Ovary (tissue), 9 donors: ENCODE measurements around the gene SLC46A1. TPM values are rescaled to one million over a fixed set of nuclear protein-coding genes. Genes with fewer than 3 reads are reported as not detected.

Source experiments
- DNase-seq, 5 donors: peaks; one replicate each; pipeline ENCODE4 v3.0.0-alpha.2; 2019 to 2020
- H3K27ac ChIP-seq, 2 donors: fragments of 200-600 bp; one replicate each; pipeline versions ENCODE4 v1.5.1 to v1.8.0; 2019 to 2022
- H3K27me3 ChIP-seq: fragments of 200-600 bp; one replicate; pipeline ENCODE4 v1.8.0; 2022
- H3K36me3 ChIP-seq: fragments of 200-600 bp; sonication (generic); one replicate; pipeline ENCODE4 v1.5.1; 2019
- H3K4me1 ChIP-seq: one replicate; pipeline ENCODE4 v1.8.1; 2013; ENCODE audit warnings: mild to moderate bottlenecking, moderate library complexity; ENCODE audit not compliant: insufficient read depth
- H3K4me3 ChIP-seq: fragments of 200-600 bp; sonication (generic); one replicate; pipeline ENCODE4 v1.5.1; 2017
- H3K9me3 ChIP-seq, 2 donors: fragments of 200-600 bp in 1 of 2; sonication (generic) in 1 of 2; one replicate each; pipeline versions ENCODE4 v1.5.1 to v1.8.1; 2013 to 2019; ENCODE audit warnings: mild to moderate bottlenecking in 1 of 2, moderate library complexity in 1 of 2
- CTCF ChIP-seq, 3 donors: fragments of 450-650 bp in 2 of 3; fragments of 200-600 bp in 1 of 3; IDR thresholded peaks; one replicate each; pipeline versions ENCODE4 v1.5.1 to v1.8.0; 2016 to 2022; ENCODE audit warnings: antibody characterized with exemption in 3 of 3, mild to moderate bottlenecking in 1 of 3
- EP300 ChIP-seq: sonication (generic); formaldehyde crosslinking; IDR thresholded peaks from one replicate; pipeline ENCODE4 v1.6.1; 2017; ENCODE audit warnings: antibody characterized with exemption
- POLR2A ChIP-seq: fragments of 450-650 bp; IDR thresholded peaks from one replicate; pipeline ENCODE4 v1.6.1; 2017; ENCODE audit warnings: antibody characterized with exemption, mild to moderate bottlenecking, moderate library complexity
- WGBS, 3 donors: extraction: QIAGEN DNeasy Blood & Tissue Kit in 1 of 3; methylation state at CpG; one replicate each; pipeline versions ENCODE4 v1.1.5 to v1.1.7; 2013 to 2017; 5-methylcytosine and 5-hydroxymethylcytosine counted together
- intact Hi-C, 4 donors: fragments of 100-400 bp; cut with DNase I; formaldehyde crosslinking; loops; one replicate each; pipeline versions ENCODE4 v1.11.0 to v1.15.1; 2022 to 2023
- polyA plus RNA-seq, 2 donors: library from polyadenylated mRNA; stranded (reverse); fragments of 200-250 nt in 1 of 2; fragments of 350-450 nt in 1 of 2; fragmentation: Illumina TruSeq in 1 of 2; extraction: RNeasy Lipid Tissue Mini Kit (QIAGEN cat#74804) in 1 of 2; gene quantifications; one replicate each; pipeline ENCODE4 v1.2.3, GENCODE V29; 2013 to 2014
- total RNA-seq, 7 donors: library from RNA; depleted of rRNA in 2 of 7; stranded (reverse); fragments of >200 nt in 2 of 7; fragmentation: NEBNext Ultra II Directional in 3 of 7; extraction: Animal tissue kit (Norgen Biotek cat#: 25700) in 3 of 7; gene quantifications; one replicate each; pipeline versions ENCODE4 v1.1.0 to v1.2.4, GENCODE V29; 2016 to 2023
- donor health status: DM: no; HTN: no; CAD: no; lungs with moderate emphysema.
- donor health status: DM: no; HTN: no; CAD: no.
- donor health status: Bipolar disorder and iron deficiency.
- donor health status: DM: yes; HTN: yes; CAD: no.
- donor health status: DM: no; HTN: no; CAD: no.
- donor health status: DM: yes; HTN: yes; CAD: no.

SLC46A1 gene
- total and polyA plus RNA-seq, 9 donors, result 4.0 to 32.2 (median 12.2) TPM

GRCh38 chr17:28385406-28385805 is 20.6 kb downstream of the SLC46A1 start:
- Histone ChIP-seq H3K27me3 (no peaks in the 10 kb centered on the region), H3K27ac (no peak overlapping the region), H3K36me3 (no peaks in the 10 kb centered on the region), H3K4me3 (no peak overlapping the region), H3K9me3 (no peaks in the 10 kb centered on the region), H3K4me1 (no peaks in the 10 kb centered on the region)
- TF ChIP-seq EP300 (no peak), POLR2A (no peak), CTCF (IDR thresholded peaks at IDR 0.05) (no peak)
- intact Hi-C loops, result no loop called here
- 91 to 94% (median 93%) methylated on average over 8 of the region's 8 CpGs for WGBS, 3 donors
- DNase-seq, result peak in 1 of 5 donors; percentile 19

GRCh38 chr17:28385037-28385400 is 21.0 kb downstream of the SLC46A1 start:
- H3K27ac ChIP-seq, result no peak overlapping the region
- TF ChIP-seq POLR2A, result no peak
- TF ChIP-seq EP300, result no peak
- TF ChIP-seq CTCF (IDR thresholded peaks at IDR 0.05), result no peak
- no peaks in the 10 kb centered on the region for H3K27me3 ChIP-seq
- no peaks in the 10 kb centered on the region for H3K4me1 ChIP-seq
- peak overlapping the region; percentile 20 for H3K4me3 ChIP-seq
- H3K9me3 ChIP-seq, result no peaks in the 10 kb centered on the region
- WGBS, 3 donors, result 71 to 74% (median 72%) methylated on average over 28 to 29 of the region's 29 CpGs
- peak in 1 of 5 donors; percentile 28 for DNase-seq
- no peaks in the 10 kb centered on the region for H3K36me3 ChIP-seq
- intact Hi-C loops, result no loop called here

GRCh38 chr17:28384281-28385036 is 21.6 kb downstream of the SLC46A1 start:
- Histone ChIP-seq H3K4me3 (peak overlapping the region; percentile 20), H3K36me3 (no peaks in the 10 kb centered on the region), H3K27ac (no peak overlapping the region), H3K9me3 (no peaks in the 10 kb centered on the region), H3K27me3 (no peaks in the 10 kb centered on the region), H3K4me1 (no peaks in the 10 kb centered on the region)
- WGBS, 3 donors, result 67 to 73% (median 71%) methylated on average over 56 of the region's 56 CpGs
- no peak for DNase-seq
- intact Hi-C loops, result no loop called here
- TF ChIP-seq EP300, result no peak

- WGBS, 3 donors, result 60 to 69% (median 66%) methylated on average over 72 of the region's 72 CpGs
- Histone ChIP-seq H3K27ac (no peak overlapping the region), H3K4me1 (no peaks in the 10 kb centered on the region), H3K9me3 (no peaks in the 10 kb centered on the region), H3K4me3 (no peak overlapping the region), H3K36me3 (no peaks in the 10 kb centered on the region), H3K27me3 (no peaks in the 10 kb centered on the region)
- intact Hi-C loops, result no loop called here
- peak in 1 of 5 donors; percentile 28 for DNase-seq
- TF ChIP-seq EP300 (no peak), CTCF (IDR thresholded peaks at IDR 0.05) (no peak), POLR2A (no peak)
Measured at GRCh38 chr17:28381141-28381825, 24.7 kb downstream of the SLC46A1 start.
